ENCODE data around the gene C1QTNF5. TPM values are rescaled to one million over a fixed set of nuclear protein-coding genes. Genes with fewer than 3 reads are reported as not detected.

The C1QTNF5 gene
- total and polyA plus RNA-seq, 2 experiments from 2014 or later: 13.7 to 18.0 TPM

- no peak for TF ChIP-seq EZH2 (IDR thresholded peaks at IDR 0.05; ENCODE audit: borderline replicate concordance)
- no peak for TF ChIP-seq EZH2phosphoT487 (IDR thresholded peaks at IDR 0.05; ENCODE audit: low read depth, severe bottlenecking, unreplicated experiment)
- TF ChIP-seq CTCF (IDR thresholded peaks at IDR 0.05; ENCODE audit: poor library complexity): no peak
- H3K27me3 ChIP-seq: peaks cover 16% of the 10 kb centered on the region
- no peaks in the 10 kb centered on the region for H4K20me1 ChIP-seq (ENCODE audit: insufficient read depth, poor library complexity, severe bottlenecking)
- H3K27ac ChIP-seq: peak overlapping the region; percentile 81
- H3K36me3 ChIP-seq (replicated peaks; ENCODE audit: insufficient read depth, low read depth): no peaks in the 10 kb centered on the region
- 92% methylated on average over 9 of the region's 9 CpGs for WGBS (ENCODE audit: low lambda C conversion rate, missing lambda C conversion rate)
- no peaks in the 10 kb centered on the region for H3K9me2 ChIP-seq (replicated peaks; ENCODE audit: insufficient read depth)
- no peak for DNase-seq (ENCODE audit: low spot score)
- no peak overlapping the region for H2AFZ ChIP-seq
- peak overlapping the region; percentile 96 for H3K4me2 ChIP-seq
- H3K9me3 ChIP-seq (ENCODE audit: low read depth): no peaks in the 10 kb centered on the region
- peaks cover 27% of the 10 kb centered on the region for H3K4me1 ChIP-seq (ENCODE audit: insufficient read depth)
- H3K79me2 ChIP-seq: peaks cover 20% of the 10 kb centered on the region
- H3K4me3 ChIP-seq: no peak overlapping the region
These were observed 3.8 kb downstream of the C1QTNF5 start for GRCh38 chr11:119336744-119337469.

- peak overlapping the region; percentile 89 for H3K4me2 ChIP-seq
- H3K27ac ChIP-seq: no peak overlapping the region
- H3K9me3 ChIP-seq (ENCODE audit: low read depth): no peaks in the 10 kb centered on the region
- H3K36me3 ChIP-seq (replicated peaks; ENCODE audit: insufficient read depth, low read depth): no peaks in the 10 kb centered on the region
- TF ChIP-seq EZH2 (IDR thresholded peaks at IDR 0.05; ENCODE audit: borderline replicate concordance) (no peak), CTCF (IDR thresholded peaks at IDR 0.05; ENCODE audit: poor library complexity) (no peak), EZH2phosphoT487 (IDR thresholded peaks at IDR 0.05; ENCODE audit: low read depth, severe bottlenecking, unreplicated experiment) (no peak)
- WGBS (ENCODE audit: low lambda C conversion rate, missing lambda C conversion rate): 94% methylated on average over 30 of the region's 30 CpGs
- H3K27me3 ChIP-seq: peaks cover 10% of the 10 kb centered on the region
- peaks cover 27% of the 10 kb centered on the region for H3K4me1 ChIP-seq (ENCODE audit: insufficient read depth)
- H3K79me2 ChIP-seq: peaks cover 20% of the 10 kb centered on the region
- no peak for DNase-seq (ENCODE audit: low spot score)
- no peaks in the 10 kb centered on the region for H4K20me1 ChIP-seq (ENCODE audit: insufficient read depth, poor library complexity, severe bottlenecking)
- H3K4me3 ChIP-seq: no peak overlapping the region
- H3K9me2 ChIP-seq (replicated peaks; ENCODE audit: insufficient read depth): no peaks in the 10 kb centered on the region
- no peak overlapping the region for H2AFZ ChIP-seq
These were observed 4.8 kb downstream of the C1QTNF5 start for GRCh38 chr11:119335655-119336543.

- Histone ChIP-seq H3K79me2 (peaks cover 20% of the 10 kb centered on the region), H3K27ac (peak overlapping the region; percentile 75), H2AFZ (peak overlapping the region; percentile 43), H3K9me3 (ENCODE audit: low read depth) (no peaks in the 10 kb centered on the region), H3K27me3 (peaks cover 7% of the 10 kb centered on the region), H3K9me2 (replicated peaks; ENCODE audit: insufficient read depth) (no peaks in the 10 kb centered on the region), H3K4me3 (peak overlapping the region; percentile 64), H3K4me2 (peak overlapping the region; percentile 89), H3K4me1 (ENCODE audit: insufficient read depth) (peaks cover 22% of the 10 kb centered on the region), H3K36me3 (replicated peaks; ENCODE audit: insufficient read depth, low read depth) (no peaks in the 10 kb centered on the region), H4K20me1 (ENCODE audit: insufficient read depth, poor library complexity, severe bottlenecking) (no peaks in the 10 kb centered on the region)
- DNase-seq (ENCODE audit: low spot score): no peak
- WGBS (ENCODE audit: low lambda C conversion rate, missing lambda C conversion rate): 82% methylated on average over 15 of the region's 15 CpGs
- TF ChIP-seq EZH2phosphoT487 (IDR thresholded peaks at IDR 0.05; ENCODE audit: low read depth, severe bottlenecking, unreplicated experiment) (no peak), CTCF (IDR thresholded peaks at IDR 0.05; ENCODE audit: poor library complexity) (no peak), EZH2 (IDR thresholded peaks at IDR 0.05; ENCODE audit: borderline replicate concordance) (no peak)
These were observed 5.5 kb downstream of the C1QTNF5 start for GRCh38 chr11:119335091-119335654.

Data from hepatocyte (in vitro differentiated cells).